Measurements from ENCODE around the gene ENAH.

The ENAH gene

DNA sequence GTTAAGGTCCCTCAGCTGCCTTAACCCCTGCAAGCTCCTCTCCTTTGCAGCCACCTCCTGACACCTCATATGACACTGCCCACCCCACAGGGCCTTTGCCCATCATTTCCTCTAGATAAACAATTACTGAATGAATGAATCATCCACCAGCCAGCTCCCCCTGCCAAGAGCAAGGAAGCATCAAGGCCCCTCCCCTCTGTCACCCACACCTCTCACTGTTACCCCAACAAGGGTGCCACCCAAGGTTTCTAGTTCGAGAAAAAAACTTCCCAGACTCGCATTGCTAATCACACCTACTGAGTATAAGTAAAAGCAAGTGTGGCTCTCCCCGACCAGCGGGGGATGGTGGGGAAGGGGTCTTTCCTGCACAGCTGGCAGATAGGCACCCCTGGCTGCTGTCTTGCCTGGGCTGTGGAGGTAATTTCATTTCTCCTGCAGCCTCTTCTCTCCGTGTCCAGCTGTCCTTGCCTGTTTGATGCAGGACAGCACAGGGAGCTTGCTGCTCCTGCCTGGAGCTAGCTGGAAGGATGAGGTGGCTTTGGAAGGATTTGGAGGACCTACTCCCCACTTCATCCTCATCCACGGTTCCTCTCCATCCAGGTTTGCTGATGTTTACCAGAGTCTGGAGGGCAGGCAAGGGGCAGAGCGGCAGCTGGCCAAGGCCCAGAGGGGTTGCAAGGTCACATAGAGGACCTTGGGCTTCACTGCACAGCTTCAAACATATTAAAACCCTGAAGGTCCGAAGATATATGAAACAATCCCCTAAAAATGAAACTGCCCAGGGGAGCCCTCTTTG, 192.0 kb downstream of the ENAH start:
- DNase-seq (ENCODE audit: low read depth) = no peak
- TF ChIP-seq CTCF (conservative IDR thresholded peaks at IDR 0.05; ENCODE audit: low read depth, low read length) = no peak
- H3K4me3 ChIP-seq (ENCODE audit: low read length) = no peak overlapping the region

GRCh38 chr1:225460021-225460736, 192.7 kb downstream of the ENAH start:
- no peak for DNase-seq (ENCODE audit: low read depth)
- TF ChIP-seq CTCF (conservative IDR thresholded peaks at IDR 0.05; ENCODE audit: low read depth, low read length) = peak; percentile 1
- no peak overlapping the region for H3K4me3 ChIP-seq (ENCODE audit: low read length)

- H3K4me3 ChIP-seq (ENCODE audit: low read length) = no peak overlapping the region
- DNase-seq (ENCODE audit: low read depth) = no peak
- no peak for TF ChIP-seq CTCF (conservative IDR thresholded peaks at IDR 0.05; ENCODE audit: low read depth, low read length)
Measured at GRCh38 chr1:225458222-225458631, 194.7 kb downstream of the ENAH start.

DNA sequence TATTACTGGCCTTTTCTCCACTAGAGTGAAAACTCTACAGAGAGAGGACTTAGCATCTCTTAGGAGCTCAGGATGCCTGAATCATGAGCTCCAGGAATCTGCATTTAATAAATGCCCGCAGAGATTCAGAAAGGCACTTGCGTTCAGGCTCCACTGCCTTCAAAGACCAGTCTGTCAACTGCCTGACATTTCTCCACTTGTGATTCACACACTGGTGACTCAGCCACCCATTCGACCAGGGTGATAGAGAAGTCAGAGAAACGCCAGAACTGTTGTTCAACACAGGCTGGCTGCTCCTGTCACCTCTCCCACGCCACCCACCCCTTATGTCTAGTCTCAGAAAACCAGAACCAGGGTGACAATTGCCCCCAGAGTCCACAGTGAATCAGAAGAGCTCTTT, 198.2 kb downstream of the ENAH start:
- DNase-seq (ENCODE audit: low read depth) = peak; percentile 76
- no peak for TF ChIP-seq CTCF (conservative IDR thresholded peaks at IDR 0.05; ENCODE audit: low read depth, low read length)
- no peak overlapping the region for H3K4me3 ChIP-seq (ENCODE audit: low read length)

DNA sequence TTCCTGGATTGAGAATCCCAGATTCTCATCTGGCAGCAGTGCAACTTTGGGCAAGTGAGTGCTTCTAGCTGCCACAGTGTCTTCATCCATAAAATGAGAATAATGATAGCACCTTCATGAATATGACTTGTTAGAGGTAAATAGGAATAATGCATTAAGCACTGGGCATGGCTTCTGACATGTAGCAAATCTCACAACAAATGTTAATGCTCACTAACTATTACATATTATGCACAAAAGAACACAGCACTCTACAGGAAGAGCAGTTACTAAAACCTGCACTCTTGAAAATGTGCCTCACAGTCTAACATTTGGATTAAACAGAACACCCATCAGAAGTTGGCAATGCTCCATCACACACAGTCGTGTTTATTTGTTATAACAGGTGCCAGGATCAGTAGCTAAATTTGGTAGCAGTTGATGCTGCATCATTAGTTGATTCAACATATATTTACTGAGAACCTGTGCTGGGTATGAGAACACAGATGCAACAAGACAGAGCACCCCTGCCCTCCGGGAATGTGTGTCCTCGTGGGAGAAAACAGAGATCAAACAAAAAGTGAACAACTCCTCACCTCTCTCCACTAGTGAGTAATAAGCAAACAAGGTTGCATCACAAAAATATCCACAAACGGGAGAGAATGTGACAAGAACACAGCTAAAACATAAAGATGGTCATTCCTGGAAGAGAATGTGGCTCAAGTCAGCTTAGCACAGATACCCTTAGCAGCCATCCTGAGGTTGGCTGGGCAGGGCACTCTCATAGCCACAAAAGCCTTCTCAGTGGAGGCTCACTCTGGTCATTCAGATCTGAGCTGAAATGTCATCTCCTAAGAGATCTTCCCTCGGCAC, 198.9 kb downstream of the ENAH start:
- no peak for DNase-seq (ENCODE audit: low read depth)

More for the DNA sequence above, 198.9 kb downstream of the ENAH start:
- H3K4me3 ChIP-seq (ENCODE audit: low read length) = no peak overlapping the region
- no peak for TF ChIP-seq CTCF (conservative IDR thresholded peaks at IDR 0.05; ENCODE audit: low read depth, low read length)
